Erythroblast (primary cell): ENCODE results near the gene EXOC2.

Experiments
- GATA1 ChIP-seq: IDR thresholded peaks from 2 replicates; pipeline ENCODE4 v1.6.1; 2011; ENCODE audit warnings: low read depth, mild to moderate bottlenecking, control low read depth, low read length, moderate library complexity
- POLR2A ChIP-seq: IDR thresholded peaks from 2 replicates; pipeline ENCODE4 v1.6.1; 2011; ENCODE audit warnings: mild to moderate bottlenecking, low read length

GRCh38 chr6:454148-454991 lies 238.6 kb downstream of the EXOC2 start:
- TF ChIP-seq POLR2A (no peak), GATA1 (no peak)
